ENCODE data around the gene SMARCB1.

DNA sequence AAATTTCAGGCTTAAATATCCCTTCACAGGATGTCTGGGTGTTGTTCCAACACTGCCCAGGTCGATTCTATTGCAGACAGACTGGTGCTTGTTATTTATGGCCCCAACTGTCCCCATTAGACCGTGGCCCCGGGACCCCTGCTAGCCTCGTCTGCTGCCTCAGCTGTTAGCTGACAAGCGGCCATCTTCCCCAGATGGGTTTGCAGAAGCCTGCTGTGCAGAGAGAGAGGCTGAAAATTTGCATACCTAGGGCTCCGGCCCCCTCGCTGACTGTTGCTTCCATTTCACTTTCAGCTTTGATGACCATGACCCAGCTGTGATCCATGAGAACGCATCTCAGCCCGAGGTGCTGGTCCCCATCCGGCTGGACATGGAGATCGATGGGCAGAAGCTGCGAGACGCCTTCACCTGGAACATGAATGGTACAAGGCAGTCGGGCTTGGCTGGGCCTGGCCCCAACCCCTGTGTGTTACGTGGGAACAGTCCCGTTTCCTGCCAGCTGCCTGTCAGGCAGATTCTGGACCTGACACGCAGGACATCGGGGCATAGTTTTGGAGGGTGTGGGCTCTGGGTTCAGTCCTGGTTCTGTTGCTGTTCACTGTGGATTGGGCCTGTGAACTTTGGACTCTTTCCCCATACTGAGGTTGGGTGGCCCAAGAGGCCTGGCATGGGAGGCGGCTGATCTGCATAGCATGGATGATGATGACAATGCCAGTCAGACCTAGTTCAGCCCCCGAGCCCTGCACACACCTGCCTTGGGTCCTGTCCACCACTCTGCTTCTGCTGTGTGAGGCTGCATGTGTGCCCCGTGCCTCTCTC is 16.4 kb downstream of the SMARCB1 start:
- TF ChIP-seq RARB (CRISPR knock-in tag; IDR thresholded peaks at IDR 0.05), result no peak
- TF ChIP-seq ZFP3 (CRISPR knock-in tag; IDR thresholded peaks at IDR 0.05), result no peak
- no peak for TF ChIP-seq ZNF8 (CRISPR knock-in tag; IDR thresholded peaks at IDR 0.05)
- TF ChIP-seq, protein P1, sequence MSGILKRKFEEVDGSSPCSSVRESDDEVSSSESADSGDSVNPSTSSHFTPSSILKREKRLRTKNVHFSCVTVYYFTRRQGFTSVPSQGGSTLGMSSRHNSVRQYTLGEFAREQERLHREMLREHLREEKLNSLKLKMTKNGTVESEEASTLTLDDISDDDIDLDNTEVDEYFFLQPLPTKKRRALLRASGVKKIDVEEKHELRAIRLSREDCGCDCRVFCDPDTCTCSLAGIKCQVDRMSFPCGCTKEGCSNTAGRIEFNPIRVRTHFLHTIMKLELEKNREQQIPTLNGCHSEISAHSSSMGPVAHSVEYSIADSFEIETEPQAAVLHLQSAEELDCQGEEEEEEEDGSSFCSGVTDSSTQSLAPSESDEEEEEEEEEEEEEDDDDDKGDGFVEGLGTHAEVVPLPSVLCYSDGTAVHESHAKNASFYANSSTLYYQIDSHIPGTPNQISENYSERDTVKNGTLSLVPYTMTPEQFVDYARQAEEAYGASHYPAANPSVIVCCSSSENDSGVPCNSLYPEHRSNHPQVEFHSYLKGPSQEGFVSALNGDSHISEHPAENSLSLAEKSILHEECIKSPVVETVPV (CRISPR knock-in tag; IDR thresholded peaks at IDR 0.05), result no peak
- no peak for TF ChIP-seq BACH2 (CRISPR knock-in tag; IDR thresholded peaks at IDR 0.05; ENCODE audit: borderline replicate concordance)
- TF ChIP-seq, protein P2, sequence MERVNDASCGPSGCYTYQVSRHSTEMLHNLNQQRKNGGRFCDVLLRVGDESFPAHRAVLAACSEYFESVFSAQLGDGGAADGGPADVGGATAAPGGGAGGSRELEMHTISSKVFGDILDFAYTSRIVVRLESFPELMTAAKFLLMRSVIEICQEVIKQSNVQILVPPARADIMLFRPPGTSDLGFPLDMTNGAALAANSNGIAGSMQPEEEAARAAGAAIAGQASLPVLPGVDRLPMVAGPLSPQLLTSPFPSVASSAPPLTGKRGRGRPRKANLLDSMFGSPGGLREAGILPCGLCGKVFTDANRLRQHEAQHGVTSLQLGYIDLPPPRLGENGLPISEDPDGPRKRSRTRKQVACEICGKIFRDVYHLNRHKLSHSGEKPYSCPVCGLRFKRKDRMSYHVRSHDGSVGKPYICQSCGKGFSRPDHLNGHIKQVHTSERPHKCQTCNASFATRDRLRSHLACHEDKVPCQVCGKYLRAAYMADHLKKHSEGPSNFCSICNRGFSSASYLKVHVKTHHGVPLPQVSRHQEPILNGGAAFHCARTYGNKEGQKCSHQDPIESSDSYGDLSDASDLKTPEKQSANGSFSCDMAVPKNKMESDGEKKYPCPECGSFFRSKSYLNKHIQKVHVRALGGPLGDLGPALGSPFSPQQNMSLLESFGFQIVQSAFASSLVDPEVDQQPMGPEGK (CRISPR knock-in tag; IDR thresholded peaks at IDR 0.05; ENCODE audit: borderline replicate concordance), result no peak
- TF ChIP-seq TOX (CRISPR knock-in tag; IDR thresholded peaks at IDR 0.05; ENCODE audit: borderline replicate concordance), result no peak
- TF ChIP-seq PPARA (CRISPR knock-in tag; IDR thresholded peaks at IDR 0.05; ENCODE audit: borderline replicate concordance), result no peak
- TF ChIP-seq, protein P3, sequence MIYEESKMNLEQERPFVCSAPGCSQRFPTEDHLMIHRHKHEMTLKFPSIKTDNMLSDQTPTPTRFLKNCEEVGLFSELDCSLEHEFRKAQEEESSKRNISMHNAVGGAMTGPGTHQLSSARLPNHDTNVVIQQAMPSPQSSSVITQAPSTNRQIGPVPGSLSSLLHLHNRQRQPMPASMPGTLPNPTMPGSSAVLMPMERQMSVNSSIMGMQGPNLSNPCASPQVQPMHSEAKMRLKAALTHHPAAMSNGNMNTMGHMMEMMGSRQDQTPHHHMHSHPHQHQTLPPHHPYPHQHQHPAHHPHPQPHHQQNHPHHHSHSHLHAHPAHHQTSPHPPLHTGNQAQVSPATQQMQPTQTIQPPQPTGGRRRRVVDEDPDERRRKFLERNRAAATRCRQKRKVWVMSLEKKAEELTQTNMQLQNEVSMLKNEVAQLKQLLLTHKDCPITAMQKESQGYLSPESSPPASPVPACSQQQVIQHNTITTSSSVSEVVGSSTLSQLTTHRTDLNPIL (CRISPR knock-in tag; IDR thresholded peaks at IDR 0.05; ENCODE audit: low read depth), result no peak
- no peak for TF ChIP-seq ARNTL (CRISPR knock-in tag; IDR thresholded peaks at IDR 0.05; ENCODE audit: borderline replicate concordance, low read depth)
- TF ChIP-seq CSDC2 (CRISPR knock-in tag; IDR thresholded peaks at IDR 0.05), result no peak
